Gastroesophageal sphincter (tissue), 2 donors: ENCODE measurements around the gene SMTN.

ENCODE experiments used
- POLR2A ChIP-seq, 2 donors: fragments of 450-650 bp; IDR thresholded peaks; one replicate each; pipeline ENCODE4 v1.6.1; 2017; ENCODE audit warnings: antibody characterized with exemption in 2 of 2, mild to moderate bottlenecking in 2 of 2, moderate library complexity in 1 of 2
- POLR2AphosphoS5 ChIP-seq: sonication (generic); formaldehyde crosslinking; IDR thresholded peaks from one replicate; pipeline ENCODE4 v1.6.1; 2017; ENCODE audit warnings: antibody characterized with exemption

- TF ChIP-seq POLR2AphosphoS5 (no peak), POLR2A (IDR thresholded peaks at IDR 0.05) (no peak)
Measured at GRCh38 chr22:31100762-31101525, 19.8 kb downstream of the SMTN start.
